AG04449 (cell line): ENCODE data around the gene METRNL.
"Not testable (repeated sequence)": the region's sequence is repeated elsewhere in the genome, so short reads cannot be mapped to it uniquely, and the experiment has no call there.

Source experiments
- CTCF ChIA-PET: fragments of 350-600 bp; formaldehyde crosslinking; extraction: SDS; loops from one replicate; lab custom pipeline; 2021; ENCODE audit warnings: antibody characterized with exemption; lab: Yijun Ruan, JAX
- POLR2A ChIA-PET: fragments of 400-600, 350-600 bp; formaldehyde crosslinking; extraction: SDS; loops from one replicate; lab custom pipeline; 2020; ENCODE audit warnings: antibody characterized with exemption, inconsistent platforms; lab: Yijun Ruan, JAX
- DNase-seq: peaks from one replicate; pipeline ENCODE4 v3.0.0-alpha.2; 2010; ENCODE audit warnings: low read depth, low spot score
- H3K4me3 ChIP-seq: 2 replicates; pipeline ENCODE4 v1.5.1; 2011; ENCODE audit warnings: low read depth, mild to moderate bottlenecking, control low read depth, low read length
- TF ChIP-seq, protein P1 (sequence below): IDR thresholded peaks from one replicate; pipeline ENCODE4 v1.5.1; 2011; ENCODE audit warnings: mild to moderate bottlenecking, moderate library complexity, low read length, control low read depth, inconsistent platforms; ENCODE audit not compliant: insufficient read depth; ENCODE audit errors: missing control alignments

Gene METRNL

DNA sequence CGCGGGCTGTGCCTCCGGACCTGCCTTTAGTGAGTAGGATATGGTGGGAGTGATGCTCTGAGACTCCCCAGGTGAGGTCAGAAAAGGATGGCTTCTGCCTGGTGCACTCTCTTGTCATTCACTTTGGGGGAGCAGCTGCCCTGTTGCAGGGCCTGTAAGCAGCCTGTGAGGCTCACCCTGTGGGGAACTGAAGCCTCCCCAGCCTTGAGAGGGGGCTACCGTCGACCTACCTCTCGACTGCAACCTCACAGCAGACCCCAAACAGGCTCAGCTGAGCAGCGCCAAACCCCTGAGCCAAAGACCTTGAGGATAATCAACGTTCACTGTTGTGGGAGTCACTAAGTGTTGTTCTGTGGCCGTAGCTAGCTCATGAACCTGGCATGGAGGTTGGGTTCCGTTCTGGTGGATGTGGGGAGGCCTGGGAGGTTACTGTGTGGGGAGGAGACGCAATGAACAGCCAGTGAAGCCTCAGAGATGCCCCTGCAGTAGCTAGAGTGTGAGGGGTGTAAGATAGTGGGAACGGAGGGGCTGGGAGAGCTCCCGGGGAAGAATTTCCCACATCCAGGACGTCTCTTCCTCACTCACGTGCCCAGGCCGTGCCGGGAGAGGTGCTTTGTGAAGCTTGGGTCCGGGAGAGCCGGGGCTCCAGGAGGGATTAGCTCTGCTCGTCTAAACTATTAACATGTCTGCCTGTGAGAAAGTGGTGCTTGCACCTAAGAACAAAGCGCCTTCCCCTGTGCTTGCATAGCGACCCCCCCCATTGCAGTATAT lies 38.8 kb downstream of the METRNL start:
- TF ChIP-seq, protein P1, sequence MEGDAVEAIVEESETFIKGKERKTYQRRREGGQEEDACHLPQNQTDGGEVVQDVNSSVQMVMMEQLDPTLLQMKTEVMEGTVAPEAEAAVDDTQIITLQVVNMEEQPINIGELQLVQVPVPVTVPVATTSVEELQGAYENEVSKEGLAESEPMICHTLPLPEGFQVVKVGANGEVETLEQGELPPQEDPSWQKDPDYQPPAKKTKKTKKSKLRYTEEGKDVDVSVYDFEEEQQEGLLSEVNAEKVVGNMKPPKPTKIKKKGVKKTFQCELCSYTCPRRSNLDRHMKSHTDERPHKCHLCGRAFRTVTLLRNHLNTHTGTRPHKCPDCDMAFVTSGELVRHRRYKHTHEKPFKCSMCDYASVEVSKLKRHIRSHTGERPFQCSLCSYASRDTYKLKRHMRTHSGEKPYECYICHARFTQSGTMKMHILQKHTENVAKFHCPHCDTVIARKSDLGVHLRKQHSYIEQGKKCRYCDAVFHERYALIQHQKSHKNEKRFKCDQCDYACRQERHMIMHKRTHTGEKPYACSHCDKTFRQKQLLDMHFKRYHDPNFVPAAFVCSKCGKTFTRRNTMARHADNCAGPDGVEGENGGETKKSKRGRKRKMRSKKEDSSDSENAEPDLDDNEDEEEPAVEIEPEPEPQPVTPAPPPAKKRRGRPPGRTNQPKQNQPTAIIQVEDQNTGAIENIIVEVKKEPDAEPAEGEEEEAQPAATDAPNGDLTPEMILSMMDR, result no peak
- ChIA-PET POLR2A (no interaction called here), CTCF (no interaction called here)
- no peak for DNase-seq
- H3K4me3 ChIP-seq, result no peak overlapping the region

DNA sequence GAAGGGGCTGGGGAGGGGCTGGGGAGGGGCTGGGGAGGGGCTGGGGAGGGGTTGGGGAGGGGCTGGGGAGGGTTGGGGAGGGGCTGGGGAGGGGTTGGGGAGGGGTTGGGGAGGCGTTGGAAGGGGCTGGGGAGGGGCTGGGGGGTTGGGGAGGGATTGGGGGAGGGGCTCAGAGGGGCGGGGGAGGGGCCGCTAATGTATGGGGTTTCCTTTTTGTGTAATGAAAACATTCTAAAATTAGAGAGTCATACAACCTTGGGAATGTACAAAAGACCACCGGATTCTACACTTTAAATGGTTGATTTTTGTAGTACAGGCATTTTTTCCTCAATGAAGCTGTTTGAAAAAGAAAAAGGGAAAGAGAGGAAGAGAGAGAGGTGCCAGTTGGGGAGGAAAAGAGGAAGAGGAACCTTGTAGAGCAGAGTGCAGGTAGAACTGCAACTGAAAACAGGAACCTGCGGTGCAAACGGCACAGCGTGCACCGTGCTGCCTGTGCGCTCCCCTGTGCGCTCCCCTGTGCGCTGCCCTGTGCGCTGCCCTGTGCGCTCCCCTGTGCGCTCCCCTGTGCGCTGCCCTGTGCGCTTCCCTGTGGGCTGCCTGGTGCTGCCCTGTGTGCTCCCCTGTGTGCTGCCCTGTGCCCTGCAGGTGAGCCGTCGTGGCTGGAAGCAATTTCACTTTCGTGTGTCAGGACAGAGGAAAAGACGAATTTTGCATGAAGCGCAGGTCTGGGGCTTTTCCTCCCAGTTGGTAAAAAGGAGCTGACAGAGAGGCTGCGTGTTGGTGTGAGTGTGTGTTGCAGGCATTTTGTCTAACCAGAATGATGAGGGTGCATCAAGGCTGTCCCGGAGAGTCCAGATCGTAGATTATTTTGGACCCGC lies 40.8 kb downstream of the METRNL start:
- no peak overlapping the region for H3K4me3 ChIP-seq
- DNase-seq, result no peak
- CTCF ChIA-PET, result no interaction called here
- TF ChIP-seq, protein P1, result no peak
- POLR2A ChIA-PET, result no interaction called here

DNA sequence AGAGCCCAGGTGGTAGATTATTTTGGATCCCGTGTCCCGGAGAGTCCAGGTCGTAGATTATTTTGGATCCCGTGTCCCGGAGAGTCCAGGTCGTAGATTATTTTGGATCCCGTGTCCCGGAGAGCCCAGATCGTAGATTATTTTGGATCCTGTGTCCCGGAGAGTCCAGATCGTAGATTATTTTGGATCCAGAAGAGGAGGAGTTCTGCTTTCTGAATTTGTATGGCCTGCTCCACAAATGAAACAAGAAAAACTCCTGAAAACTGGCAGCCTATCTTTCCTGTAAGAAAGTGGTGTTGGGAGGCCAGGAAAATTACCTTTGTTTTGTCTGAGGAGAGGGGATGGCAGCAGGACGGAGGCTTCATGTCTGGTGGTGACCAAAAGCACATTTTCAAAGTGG lies 42.1 kb downstream of the METRNL start:
- DNase-seq, CTCF ChIA-PET, H3K4me3 ChIP-seq, POLR2A ChIA-PET: not testable (repeated sequence)

DNA sequence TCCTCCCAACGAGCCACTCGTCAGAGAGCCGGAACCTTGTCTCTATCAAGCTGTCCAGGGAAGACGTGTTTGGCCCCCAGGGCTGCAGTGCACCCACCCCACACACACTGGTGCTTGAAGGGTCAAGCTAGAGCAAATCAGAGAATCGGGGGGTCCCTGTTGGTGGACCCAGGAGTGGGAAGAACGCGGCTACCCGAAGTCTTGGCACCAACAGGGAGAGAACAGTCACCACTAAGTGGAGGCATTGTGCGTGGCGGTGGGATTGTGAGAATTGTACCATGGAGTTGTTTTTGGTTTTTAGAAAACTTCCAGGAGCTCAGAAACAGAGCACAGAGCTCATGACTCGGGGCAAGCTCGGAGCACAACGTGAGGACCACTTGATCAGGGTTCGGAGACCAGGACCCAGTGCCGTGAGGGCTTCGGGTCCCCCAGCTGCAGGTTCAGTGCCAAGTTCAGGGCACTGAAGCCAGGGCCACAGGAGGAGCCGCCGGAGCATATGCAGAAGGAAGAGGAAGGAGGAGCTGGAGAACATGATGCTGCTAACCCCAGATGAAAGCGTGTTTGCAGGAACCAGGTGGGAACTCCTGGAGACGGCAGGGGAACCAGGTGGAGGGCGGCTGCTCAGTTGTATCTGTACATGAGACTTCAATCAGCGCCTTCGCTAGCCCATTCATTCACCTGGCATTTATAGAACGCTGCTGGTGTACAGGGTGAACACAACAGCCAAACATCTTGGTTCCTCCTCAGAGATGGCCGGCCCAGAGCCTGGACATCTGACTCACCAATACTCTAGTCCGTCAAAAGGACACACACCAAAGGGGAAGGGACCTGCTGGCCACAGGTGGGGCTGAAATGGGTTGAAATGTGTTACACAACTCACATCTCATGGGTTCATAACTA lies 42.8 kb downstream of the METRNL start:
- DNase-seq, result no peak
- CTCF ChIA-PET, result no interaction called here
- POLR2A ChIA-PET, result no interaction called here
- H3K4me3 ChIP-seq, result no peak overlapping the region
- TF ChIP-seq, protein P1, result no peak

GRCh38 chr17:83122834-83123233 lies 43.4 kb downstream of the METRNL start:
- TF ChIP-seq, protein P1, result no peak
- no peak for DNase-seq
- CTCF ChIA-PET, result no interaction called here
- POLR2A ChIA-PET, result no interaction called here
- H3K4me3 ChIP-seq, result no peak overlapping the region

DNA sequence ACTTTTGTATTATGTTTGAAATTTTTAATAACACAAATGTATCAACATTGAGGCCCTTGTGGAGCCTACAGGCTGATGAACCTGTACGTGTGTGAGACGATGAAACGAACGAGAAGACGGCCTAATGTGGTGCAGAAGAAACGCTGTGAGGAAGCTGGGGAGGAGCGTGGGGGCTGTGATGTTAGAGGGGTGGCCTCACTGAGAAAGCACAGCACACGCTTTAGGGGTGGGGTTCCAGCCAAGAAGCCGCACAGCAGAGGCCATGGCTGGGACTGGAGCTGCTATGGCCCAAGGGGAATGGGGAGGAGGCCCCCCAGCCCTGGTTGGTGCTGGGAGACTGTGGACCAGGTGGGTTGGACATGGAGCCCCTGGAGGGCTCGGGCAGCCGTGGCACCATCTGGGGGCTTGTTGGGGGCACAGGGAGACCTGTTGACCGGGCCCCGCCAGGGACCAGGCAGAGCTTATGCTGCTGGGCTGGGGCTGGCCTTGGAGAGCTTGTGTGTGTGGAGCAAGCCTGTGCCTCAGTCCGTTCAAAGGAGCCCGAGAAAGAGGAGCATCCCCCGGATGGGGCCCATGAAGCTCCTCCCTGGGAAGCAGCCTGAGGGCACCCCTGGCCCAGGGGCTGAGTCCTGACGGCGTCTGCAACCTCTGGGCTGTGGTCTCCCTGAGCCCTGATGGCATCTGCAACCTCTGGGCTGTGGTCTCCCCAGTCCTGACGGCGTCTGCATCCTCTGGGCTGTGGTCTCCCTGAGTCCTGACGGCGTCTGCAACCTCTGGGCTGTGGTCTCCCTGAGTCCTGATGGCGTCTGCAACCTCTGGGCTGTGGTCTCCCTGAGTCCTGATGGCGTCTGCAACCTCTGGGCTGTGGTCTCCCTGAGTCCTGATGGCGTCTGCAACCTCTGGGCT lies 44.7 kb downstream of the METRNL start:
- ChIA-PET CTCF (no interaction called here), POLR2A (no interaction called here)
- TF ChIP-seq, protein P1, result no peak
- DNase-seq, result no peak
- H3K4me3 ChIP-seq, result no peak overlapping the region
